Fibroblast of skin of right biceps (primary cell): ENCODE results near the gene ARMH2.

ENCODE experiments used
- DNase-seq: peaks from one replicate; pipeline ENCODE4 v3.0.0-alpha.2; 2013

Gene ARMH2

DNA sequence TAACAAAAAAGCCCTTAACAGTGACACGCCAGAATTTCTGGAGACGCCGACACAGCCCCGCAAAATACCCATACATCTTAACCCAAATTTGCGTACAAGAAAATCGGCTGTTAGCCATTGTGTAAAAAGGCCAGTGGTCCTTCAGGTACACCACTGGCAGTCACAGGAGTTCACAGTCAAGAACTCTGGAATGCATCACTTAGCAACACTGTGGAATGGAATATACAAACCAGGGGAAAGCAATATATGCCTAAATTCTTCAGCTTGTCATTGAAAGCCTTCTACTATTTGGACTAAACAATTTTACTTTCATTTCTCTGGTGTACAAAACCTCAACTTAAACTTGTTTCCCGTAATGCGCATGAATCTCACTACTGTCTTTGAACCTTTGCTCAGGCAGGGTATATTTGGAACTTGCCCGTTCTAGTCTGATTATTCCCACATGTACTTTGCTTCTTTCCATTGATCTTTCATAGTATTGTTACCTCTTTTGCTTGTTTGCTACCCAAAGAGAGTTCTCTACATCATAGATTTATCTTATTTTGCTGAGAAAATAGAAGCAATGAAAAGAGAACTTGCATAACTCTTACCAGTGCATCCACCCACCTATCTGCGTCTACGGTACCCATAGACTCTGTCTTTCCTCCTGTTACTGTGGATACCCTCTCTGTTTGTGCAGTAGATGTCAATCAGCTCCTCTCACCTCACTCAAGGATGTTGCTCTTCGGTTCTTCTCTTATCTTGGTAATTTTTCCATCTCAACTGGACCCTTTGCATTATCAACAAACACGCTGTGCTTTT, at the start of gene ARMH2:
Gene ARMH2 (minus strand): TSS at position 178 of the 801 bp plus-strand sequence. CDS start 60 bp downstream, at position 118.
- no peak for DNase-seq

DNA sequence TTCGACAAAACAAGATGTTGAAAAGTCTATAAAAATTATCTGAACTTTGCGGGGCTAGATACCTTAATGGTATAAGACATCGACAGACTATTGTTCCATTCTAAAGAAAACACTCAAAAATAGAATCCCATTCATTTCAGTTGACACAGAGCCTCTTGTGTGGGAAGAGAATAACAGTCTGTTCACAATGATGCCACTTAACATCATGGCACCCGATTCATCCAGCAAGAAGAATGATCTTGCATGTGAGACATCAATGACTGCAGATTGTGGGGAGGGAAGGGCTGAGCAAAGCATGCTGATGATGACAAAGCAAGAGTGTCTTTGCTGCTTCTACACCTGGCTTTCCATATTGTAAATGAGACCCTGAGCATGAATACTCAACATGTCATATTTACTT, 49.7 kb upstream of the ARMH2 start:
- no peak for DNase-seq

DNA sequence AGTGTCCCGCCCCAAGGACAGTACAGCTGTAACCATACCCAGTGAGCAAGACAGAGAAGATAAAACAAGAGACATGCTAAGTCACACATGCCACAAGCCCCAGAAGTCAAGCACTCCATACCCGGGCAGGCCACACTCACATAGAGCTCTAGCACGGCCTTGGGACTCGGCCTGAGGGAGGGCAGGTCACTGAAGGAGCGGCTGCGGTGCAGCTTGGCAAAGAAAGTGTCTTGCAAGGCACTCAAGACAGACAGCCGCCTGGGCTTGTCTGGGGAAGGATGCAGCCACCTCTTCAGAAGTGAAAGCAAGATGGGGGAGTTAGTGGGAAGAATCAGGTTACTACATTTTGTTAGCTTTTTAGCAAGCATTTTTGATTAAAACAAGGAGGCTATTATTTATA, 48.7 kb upstream of the ARMH2 start:
- DNase-seq = no peak

DNA sequence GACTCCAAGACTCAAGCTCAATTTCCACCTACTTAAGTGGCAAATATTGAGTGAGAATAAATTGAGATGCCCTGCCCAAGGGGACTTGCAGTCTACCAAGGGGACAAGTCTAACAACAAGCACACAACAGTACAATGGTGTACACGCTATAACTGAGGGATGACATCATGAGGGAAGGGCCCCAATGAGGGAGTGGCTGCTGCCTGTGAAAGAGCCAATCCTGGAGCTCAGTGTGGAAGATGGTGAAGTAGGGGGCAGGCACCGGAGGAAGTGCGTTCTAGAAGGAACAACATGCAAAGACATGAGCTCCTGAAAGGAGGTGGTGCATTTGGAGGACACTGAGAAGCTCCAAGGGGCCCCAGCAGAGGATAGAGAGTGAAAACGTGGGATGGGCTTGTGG, 46.9 kb upstream of the ARMH2 start:
- no peak for DNase-seq

DNA sequence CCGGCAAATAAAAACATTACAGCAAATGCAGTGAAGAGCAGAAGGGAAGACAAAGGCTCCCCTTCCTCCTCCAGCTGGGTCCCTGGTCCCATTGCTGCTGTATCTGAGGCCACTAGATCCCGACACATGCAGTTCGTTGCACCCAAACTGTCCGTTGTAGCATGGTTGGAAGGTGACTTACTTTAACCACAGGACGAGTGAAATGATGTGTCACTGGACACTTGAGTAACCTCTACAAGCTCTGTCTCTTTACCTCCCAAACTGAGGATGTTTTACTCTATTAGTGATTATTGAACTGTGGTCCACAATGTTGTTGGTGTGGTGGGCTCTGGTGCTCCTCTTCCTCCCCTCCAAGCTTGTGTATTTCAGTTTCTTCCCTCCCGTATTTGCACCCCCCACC, 46.2 kb upstream of the ARMH2 start:
- no peak for DNase-seq

DNA sequence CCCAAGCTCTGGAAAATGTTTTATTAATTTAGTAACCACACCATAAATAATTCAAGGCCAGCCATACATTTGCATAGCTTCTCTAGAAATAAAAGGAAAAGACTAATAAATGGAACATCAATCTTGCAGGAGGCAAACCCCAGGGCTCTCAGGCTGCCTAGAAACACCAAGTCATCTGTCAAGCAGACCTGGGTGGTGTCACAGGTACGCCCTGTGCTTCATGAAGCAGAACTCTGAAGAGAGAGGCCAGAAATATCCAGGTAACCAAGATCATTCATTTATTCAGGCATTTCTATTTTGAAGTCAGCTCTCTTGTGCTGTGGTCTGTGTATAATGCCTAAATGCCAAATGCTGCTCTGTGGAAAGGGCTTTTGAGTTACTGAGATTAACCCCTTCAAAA, 45.3 kb upstream of the ARMH2 start:
- no peak for DNase-seq

DNA sequence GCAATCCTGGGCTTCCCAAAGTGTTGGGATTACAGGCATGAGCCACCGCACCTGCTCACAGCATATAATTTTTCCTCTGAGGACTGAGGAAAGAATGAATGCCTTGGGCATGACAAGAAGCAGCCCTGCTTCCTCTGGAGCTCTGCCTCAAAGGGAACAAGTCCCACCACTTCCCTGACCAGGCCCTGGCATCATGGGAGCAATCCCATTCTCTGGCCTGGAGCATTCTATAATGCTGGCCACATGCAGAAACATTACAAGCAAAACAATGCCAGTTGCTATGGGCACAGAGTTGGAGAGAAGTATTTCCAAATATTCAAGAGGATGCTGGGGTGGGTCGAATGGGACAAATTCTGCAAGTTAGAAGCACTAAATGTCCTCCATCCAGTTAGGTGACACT, 41.5 kb upstream of the ARMH2 start:
- DNase-seq = no peak

DNA sequence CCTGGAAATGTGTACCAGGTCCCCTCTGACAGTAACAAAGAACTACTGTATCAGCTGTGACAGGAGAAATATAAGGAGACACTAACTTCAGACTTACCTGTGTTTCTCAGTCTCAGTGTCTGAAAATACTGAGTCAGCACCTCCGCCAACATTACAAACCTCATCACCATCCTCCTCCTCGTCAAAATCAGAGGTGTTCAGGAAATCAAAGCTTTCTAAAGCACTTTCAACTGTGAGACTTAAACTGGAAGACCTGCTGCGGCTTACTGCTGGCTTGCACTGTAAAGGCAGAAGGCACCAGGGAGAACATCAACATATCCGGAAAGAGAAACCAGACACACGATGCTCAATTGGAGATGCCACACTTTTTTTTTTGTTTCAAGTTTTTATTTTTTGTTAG, 40.3 kb upstream of the ARMH2 start:
- no peak for DNase-seq

DNA sequence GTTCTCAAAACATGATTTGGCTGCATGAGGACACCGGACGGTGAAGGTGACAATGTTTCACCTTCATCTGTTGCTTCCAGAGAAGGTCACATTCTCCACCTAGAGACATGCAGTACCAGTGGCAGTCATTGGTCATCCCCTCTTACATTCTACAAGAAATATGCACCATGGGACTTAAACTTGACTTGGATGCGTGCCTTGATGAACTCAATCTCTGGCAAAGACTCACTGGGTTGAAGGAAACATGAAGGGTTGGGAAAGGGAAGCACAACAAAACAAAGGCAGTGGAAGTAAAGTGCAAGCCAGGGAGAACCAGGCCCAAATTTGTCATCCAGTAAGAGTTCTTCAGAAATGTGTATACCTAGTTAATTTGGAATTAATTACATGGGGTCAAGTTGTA, 39.4 kb upstream of the ARMH2 start:
- no peak for DNase-seq

DNA sequence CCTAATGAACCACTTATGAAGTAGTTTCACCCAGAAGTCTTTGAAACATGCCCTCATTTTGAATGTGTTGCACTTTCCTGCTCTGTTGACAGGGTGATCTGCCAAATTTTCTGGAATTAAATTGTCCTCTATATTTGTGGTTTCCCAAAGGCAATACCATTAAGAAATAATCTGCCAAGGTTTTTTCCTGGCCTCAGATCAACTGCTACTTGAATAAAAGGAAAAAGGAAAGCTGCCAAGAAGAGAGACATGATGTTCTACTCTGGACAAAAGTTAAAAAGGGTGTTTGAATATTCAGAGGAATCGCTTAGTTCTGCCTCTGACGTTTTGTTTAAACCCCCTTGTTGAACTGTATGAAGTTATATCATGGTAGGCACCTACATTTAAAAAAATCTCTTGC, 37.4 kb upstream of the ARMH2 start:
- DNase-seq = no peak

DNA sequence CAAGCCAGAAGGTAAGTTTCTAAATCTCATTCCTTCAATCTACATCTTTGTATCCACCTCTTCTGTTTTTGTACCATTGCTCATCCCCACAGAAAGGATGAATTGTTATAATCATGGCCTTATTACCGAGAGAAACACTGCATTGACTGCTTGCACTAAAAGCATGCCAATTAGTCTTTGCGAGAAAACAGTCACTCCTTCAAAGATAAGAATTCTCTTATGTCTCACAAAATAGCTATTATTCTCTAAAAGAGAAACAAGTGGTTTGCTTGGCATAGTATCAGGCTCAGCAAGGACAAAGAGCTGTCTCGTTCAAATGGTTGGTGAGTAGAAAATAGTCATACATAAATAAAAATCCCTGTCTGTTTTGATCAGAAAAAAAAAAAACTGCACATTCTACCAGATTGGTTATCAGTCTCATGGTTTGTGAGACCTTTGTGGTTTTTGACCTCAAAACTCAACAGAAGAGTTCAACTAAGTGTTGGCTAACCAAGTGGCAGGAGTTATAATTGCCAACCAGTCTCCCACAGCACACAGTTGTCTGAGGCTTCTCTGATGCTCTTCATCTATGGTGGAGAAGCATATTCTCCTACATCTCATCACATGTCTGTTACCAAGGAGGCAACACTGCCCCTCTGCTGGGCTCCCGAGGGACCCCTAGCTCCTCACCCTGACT, 35.1 kb upstream of the ARMH2 start:
- no peak for DNase-seq

DNA sequence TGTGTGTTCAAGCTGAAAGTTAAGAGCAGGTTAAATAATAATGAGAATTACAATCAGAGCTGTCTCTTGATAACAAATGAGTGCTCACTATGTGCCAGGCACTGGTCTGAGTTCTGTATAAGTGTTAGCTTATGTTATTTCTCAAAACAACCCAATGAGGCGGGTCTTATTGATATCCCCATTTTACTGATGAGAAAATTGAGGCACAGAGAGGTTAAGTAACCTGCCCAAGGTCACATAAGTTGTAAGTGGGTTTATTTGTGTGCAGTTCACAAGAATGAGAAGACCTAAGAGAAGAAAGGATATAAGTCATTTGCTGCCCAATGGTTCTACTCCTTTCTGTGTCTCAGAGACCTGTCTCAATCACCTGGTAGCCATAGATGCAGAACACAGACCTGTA, 34.1 kb upstream of the ARMH2 start:
- no peak for DNase-seq

DNA sequence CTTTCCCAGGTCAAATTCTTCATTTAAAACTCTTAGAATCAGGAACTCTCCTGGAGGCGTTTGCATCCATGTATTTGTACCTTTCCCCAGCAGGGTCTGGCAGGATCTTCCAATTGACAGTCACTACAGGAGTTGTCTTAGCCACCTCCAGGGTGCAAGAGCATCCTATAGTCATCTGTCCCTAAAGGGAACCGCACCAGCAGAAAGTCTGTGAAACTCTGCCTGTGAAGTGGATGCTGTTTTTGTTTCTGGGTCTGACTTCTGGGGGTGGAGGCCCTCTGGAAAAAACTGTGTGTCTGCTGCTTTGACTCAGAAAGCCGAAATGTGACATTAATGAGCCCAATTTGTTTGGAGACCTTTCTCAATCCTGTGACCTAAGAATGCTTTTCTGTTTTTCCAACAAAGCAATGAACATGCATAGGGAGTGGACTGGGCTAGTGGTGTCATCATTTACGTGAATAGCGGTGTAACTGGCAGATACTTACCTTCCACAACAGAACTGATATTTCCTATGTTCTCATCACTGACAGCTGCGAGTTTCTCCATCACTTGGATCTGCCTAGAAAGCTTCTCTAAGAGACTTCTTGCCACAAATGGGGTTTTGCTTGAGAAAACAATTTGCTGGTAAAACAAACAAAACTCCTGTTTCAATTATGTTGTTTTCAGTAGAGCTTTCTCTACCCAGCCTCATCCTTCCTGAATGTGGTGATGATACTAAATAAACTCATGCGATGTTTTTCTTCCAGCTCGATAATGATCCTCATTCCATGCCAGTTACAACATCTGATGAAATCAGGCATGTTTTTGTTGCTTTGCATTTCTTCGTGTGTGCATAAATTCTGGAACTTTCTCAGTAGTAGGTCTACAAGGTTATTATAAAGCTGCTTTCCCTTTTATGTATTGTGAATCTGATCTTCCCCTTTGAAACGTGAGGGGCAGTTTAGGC, 33.3 kb upstream of the ARMH2 start:
- DNase-seq = peak; percentile 20

DNA sequence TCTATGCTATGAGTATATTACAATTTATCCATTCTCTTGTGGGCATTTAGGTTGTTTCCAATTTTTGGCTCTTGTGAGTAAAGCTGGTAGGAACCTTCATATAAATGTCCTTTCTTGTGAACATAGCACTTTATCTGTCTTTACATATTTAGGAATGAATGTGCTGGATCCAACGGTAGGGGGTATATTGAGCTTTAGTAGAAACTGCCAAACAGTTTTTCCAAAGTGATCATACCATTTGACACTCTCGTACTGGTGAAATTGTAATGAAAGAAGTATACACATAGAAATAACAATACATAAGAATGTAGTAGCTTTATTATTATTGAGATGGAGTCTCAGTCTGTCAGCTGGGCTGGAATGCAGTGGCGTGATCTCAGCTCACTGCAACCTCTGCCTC, 30.9 kb upstream of the ARMH2 start:
- DNase-seq = no peak

DNA sequence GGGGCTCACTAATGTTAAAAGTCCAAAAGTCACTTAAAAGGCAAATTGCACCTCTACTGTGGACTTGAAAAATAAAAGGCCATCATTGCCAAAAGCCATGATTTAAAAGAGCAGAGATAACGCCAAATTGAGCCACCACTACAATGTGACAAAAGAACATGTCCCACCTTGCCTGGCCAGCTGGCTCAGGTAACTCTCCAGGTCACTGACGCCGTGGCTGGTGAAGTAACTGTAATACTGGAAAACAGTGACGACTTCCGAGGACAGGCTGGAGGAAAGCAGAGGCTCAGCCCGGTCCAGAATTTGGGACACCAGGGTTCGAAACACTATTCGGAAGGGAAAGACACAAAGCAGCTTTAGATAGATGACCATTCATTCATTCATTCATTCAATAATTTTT, 29.3 kb upstream of the ARMH2 start:
- DNase-seq = no peak

DNA sequence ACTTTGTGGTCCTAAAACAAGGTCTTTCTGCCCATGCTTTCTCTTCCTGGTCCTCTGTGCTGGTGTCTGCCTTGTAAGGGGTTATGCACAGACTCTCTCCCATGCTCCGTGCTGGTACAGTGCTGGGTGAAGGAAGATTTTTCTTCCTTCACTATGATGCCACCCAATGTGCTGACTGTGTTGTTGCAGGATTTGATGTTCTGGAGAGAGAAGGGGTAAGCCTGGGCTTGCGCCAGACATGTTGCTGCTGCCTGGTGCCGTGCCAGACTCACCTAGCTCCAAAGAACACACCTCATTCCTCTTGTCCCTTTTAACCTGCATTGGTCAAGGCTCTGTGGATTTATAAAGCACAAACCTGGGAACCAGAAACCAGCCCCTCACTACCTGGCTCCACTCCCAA, 28.4 kb upstream of the ARMH2 start:
- DNase-seq = no peak

DNA sequence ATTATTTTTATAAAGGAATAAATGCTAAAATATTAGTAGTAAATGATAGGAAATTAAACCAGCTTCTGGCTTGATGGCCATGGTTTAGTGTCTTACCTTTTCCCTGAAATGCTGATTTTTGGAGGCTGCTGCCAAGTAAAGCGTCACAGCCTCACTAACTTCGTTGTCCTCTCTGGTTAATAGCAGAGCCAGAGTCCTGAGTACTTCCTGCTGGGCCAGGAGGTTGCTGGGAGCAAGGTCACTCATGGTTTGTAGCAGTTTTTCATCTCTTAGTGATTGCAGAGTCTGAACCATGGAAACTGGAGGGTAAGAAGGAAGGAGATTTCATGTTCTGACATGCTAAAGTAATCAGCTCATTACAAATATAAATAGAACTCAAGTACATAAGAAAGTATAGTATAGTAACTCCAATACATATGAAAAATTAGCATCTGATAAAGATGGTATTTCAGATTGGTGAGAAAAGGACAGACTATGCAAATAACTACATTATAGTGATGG, 26.5 kb upstream of the ARMH2 start:
- DNase-seq = no peak

DNA sequence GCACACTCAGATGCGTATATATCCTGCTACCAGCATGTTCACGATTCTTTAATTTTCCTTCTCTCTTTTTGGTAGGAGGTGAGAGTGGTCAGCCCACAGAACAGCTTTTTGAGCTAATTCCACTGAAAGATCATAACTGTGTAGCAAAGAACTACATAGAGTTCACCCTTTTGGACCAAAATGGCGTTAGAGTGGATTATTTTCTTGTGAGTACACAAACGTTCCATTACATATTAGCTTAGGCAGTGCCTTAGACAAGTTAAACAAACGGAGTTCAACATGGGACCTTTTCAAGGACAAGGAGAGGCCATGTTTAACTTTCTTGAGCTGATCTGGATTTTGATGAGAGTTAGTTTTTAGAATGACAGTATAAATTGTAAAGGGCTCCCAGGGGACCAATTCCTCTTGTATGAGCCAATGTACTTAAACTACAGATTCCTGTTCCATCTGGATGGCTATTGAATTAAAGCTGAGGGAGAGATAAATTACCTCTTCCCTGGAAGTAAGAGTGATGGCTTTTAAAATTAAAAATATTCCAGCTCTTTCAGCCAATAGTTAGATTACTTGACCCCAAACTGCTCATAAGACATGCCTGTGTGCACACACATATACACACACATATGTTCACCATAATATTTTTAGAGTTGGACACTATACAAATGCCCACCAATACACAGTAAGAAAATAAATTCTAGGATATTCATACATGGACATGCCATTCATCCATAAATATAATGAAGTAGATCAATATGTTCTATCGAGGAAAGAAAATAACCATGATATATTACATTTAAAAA, 25.6 kb upstream of the ARMH2 start:
- DNase-seq = peak; percentile 27

DNA sequence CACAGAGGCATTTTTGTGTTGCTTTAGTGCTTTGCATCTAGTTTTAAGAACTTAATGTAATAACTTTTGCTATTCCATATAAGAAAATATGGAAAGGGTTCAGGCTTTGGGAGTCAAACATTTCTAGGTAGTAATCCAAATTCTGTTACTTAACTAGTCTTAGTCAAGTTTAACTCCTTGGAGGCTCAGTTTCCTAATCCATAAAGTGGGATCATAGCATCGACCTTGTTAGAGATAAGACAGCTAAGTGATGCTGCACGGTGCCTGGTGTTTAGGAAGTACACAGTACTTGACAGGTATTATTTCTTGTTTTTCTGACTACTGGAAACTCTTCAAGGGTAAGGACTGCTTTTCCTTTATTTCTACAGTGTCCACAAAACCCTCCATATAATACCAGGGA, 24.5 kb upstream of the ARMH2 start:
- DNase-seq = no peak

DNA sequence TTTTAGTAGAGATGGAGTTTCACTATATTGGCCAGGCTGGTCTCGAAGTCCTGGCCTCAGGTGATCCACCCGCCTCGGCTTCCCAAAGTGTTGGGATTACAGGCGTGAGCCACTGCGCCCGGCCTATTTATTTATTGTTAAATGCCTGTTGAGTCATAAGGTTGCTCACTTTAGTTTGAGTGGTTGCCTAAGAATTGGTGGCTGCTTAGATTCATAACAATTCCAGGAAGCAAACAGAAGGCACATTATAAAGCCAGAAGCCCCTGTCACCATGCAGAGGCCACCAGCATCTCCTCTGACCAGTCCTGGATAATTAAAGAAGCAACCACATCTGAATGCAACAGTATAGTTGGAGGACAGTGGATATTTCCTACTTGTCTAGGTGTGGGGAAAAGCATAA, 24.0 kb upstream of the ARMH2 start:
- DNase-seq = no peak

DNA sequence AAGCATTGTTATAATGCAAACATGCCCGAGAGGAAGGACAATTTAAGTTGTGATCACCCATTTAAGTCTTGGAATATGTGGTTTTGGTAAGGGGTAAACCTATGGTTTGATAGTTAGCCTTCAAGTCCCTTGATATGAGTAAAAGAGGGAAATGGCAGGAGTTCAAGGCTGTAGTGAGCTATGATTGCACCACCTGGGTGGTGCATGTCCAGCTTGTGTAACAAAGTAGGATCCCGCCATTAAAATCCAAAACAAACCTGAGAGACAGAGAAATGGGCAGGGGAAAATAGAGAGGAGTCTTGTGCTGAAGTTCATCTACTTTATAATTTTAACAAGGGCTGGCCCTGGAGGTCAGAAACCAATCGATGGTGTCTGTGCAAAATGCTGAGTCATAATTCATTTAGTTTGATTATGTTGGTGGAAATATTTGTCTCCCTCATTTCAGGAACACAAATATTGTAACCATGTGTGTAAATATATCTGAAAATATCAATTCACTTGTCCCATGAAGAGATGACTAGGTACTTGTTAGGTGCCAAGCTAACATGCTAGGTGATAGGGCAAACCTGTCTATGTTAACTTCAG, 23.2 kb upstream of the ARMH2 start:
- DNase-seq = no peak

DNA sequence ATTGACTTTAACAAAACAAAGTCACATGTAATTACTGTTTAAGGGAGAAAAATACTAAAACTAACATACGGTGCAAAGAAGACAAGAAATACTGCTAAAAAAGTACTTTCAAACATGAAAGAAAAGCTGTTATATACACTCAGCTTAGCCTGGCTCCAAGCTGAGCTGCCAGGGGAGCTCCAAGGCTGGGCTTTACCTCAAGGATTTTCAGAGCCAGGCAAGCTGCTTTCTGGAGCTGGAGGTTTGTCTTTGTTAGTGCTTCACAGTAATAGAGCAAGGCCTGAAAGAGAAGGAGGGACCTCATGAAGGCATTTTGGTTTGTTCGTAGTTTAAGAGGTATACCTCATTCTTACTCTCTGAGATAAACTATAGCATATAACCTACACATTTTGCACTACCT, 19.6 kb upstream of the ARMH2 start:
- DNase-seq = no peak
